Endothelial cell of umbilical vein (primary cell): Measurements from ENCODE around the gene AK5. TPM values are rescaled to one million over a fixed set of nuclear protein-coding genes. Genes with fewer than 3 reads are reported as not detected.

Source experiments
- BruUV-seq: library from RNA; stranded (reverse); fragments of 400-500 nt; replicated peaks from 2 replicates; lab custom pipeline; 2021; lab: Mats Ljungman, UMichigan
- CTCF ChIA-PET: fragments of 300-600, 350-600 bp; sonication (Branson Sonifier 250); formaldehyde crosslinking; loops from one replicate; lab custom pipeline; 2021; ENCODE audit warnings: antibody characterized with exemption, inconsistent platforms; lab: Charles Lee
- POLR2A ChIA-PET: fragments of 300-600, 350-600 bp; sonication (Branson Sonifier 250); formaldehyde crosslinking; loops from one replicate; lab custom pipeline; 2021; ENCODE audit warnings: antibody characterized with exemption, inconsistent platforms; lab: Charles Lee
- DNase-seq: peaks from one replicate; pipeline ENCODE4 v3.0.0-alpha.2; 2011; ENCODE audit warnings: low read depth, low spot score
- FAIRE-seq: peaks from 2 replicates; lab custom pipeline; 2011; peaks lifted over from hg19 to GRCh38; lab: Jason Lieb, UNC
- H2AFZ ChIP-seq: 2 replicates; pipeline ENCODE4 v1.6.0; 2012; ENCODE audit warnings: low read depth, low read length, control low read depth, inconsistent platforms
- H3K27ac ChIP-seq: 2 replicates; pipeline ENCODE4 v1.5.1; 2011; ENCODE audit warnings: low read depth, mild to moderate bottlenecking, control low read depth, low read length, moderate library complexity; ENCODE audit not compliant: insufficient read depth
- H3K27me3 ChIP-seq, 2 experiments: 2 replicates each; pipeline versions ENCODE4 v1.6.0 to v1.6.1; 2011; ENCODE audit warnings: low read length in 2 of 2, mixed read lengths in 1 of 2; ENCODE audit not compliant: control insufficient read depth in 2 of 2, insufficient read depth in 2 of 2
- H3K36me3 ChIP-seq, 2 experiments: 2 replicates in 1 of 2; 3 replicates in 1 of 2; pipeline ENCODE4 v1.5.1; 2011; ENCODE audit warnings: low read length in 2 of 2, mild to moderate bottlenecking in 1 of 2, moderate library complexity in 1 of 2; ENCODE audit not compliant: control insufficient read depth in 2 of 2, insufficient read depth in 2 of 2; ENCODE audit errors: extremely low read depth in 1 of 2
- H3K4me1 ChIP-seq: 3 replicates; pipeline ENCODE4 v1.5.1; 2011; ENCODE audit warnings: mild to moderate bottlenecking, low read length; ENCODE audit not compliant: control insufficient read depth, insufficient read depth; ENCODE audit errors: extremely low read depth
- H3K4me2 ChIP-seq: 2 replicates; pipeline ENCODE4 v1.6.1; 2011; ENCODE audit warnings: low read length, control low read depth, mixed read lengths; ENCODE audit not compliant: insufficient read depth
- H3K4me3 ChIP-seq, 3 experiments: fragments of 200-600 bp in 1 of 3; sonication (generic), shearing (Covaris generic) in 1 of 3; replicated peaks in 1 of 3; 2 replicates each; pipeline ENCODE4 v1.5.1; 2011 to 2016; ENCODE audit warnings: control low read depth in 3 of 3, low read length in 3 of 3, mild to moderate bottlenecking in 2 of 3, inconsistent platforms in 1 of 3, low read depth in 1 of 3, moderate library complexity in 1 of 3; ENCODE audit not compliant: insufficient read depth in 1 of 3
- H3K79me2 ChIP-seq: 2 replicates; pipeline ENCODE4 v1.6.0; 2012; ENCODE audit warnings: low read length, inconsistent platforms; ENCODE audit not compliant: control insufficient read depth, insufficient read depth
- H3K9ac ChIP-seq: replicated peaks from 2 replicates; pipeline ENCODE3; 2011; ENCODE audit warnings: low read length, control low read depth; ENCODE audit not compliant: insufficient read depth; ENCODE audit errors: extremely low read depth
- H3K9me1 ChIP-seq: replicated peaks from 3 replicates; pipeline ENCODE4 v1.6.0; 2011; ENCODE audit warnings: mild to moderate bottlenecking, low read length; ENCODE audit not compliant: control insufficient read depth, insufficient read depth; ENCODE audit errors: extremely low read depth
- H3K9me3 ChIP-seq: replicated peaks from 2 replicates; pipeline ENCODE4 v1.5.1; 2012; ENCODE audit warnings: low read length, inconsistent platforms; ENCODE audit not compliant: control insufficient read depth, insufficient read depth
- H4K20me1 ChIP-seq: replicated peaks from 2 replicates; pipeline ENCODE3; 2011; ENCODE audit warnings: mild to moderate bottlenecking, low read length; ENCODE audit not compliant: control insufficient read depth, insufficient read depth; ENCODE audit errors: extremely low read depth
- EZH2 ChIP-seq: IDR thresholded peaks from 2 replicates; pipeline ENCODE4 v1.6.1; 2012; ENCODE audit warnings: borderline replicate concordance, low read depth, mild to moderate bottlenecking, moderate library complexity, low read length, inconsistent platforms; ENCODE audit not compliant: severe bottlenecking
- GATA2 ChIP-seq: IDR thresholded peaks from 2 replicates; pipeline ENCODE4 v1.7.0; 2011; ENCODE audit warnings: low read depth, mild to moderate bottlenecking, moderate library complexity, mixed read lengths, low read length; ENCODE audit not compliant: insufficient read length, insufficient read depth
- JUN ChIP-seq: IDR thresholded peaks from 2 replicates; pipeline ENCODE4 v1.6.1; 2011; ENCODE audit warnings: borderline replicate concordance, low read depth; ENCODE audit not compliant: insufficient read length, insufficient read depth
- MYC ChIP-seq: IDR thresholded peaks from one replicate; pipeline ENCODE4 v1.6.1; 2011; ENCODE audit warnings: mild to moderate bottlenecking, low read depth, low read length
- dilution Hi-C: fragments of 300-500 bp; cut with MboI; formaldehyde crosslinking; loops from one replicate; pipeline ENCODE4 v1.15.0; 2019; ENCODE audit warnings: low sequenced_read_pairs; ENCODE audit not compliant: extremely low pct_ligation_motif_present
- intact Hi-C: fragments of 100-400 bp; cut with micrococcal nuclease; formaldehyde crosslinking; loops from one replicate; pipeline ENCODE4 v1.10.0; 2022
- polyA plus RNA-seq, 4 experiments: library from polyadenylated mRNA; depleted of rRNA in 3 of 4; stranded (reverse) in 3 of 4; unstranded in 1 of 4; fragments of >200 nt; gene quantifications; 2 replicates each; pipeline versions ENCODE4 v1.2.1 to v1.2.3, GENCODE V29; 2011 to 2012; ENCODE audit warnings: missing spikeins in 1 of 4
- total RNA-seq: library from RNA; stranded (reverse); gene quantifications from 2 replicates; pipeline ENCODE4 v1.2.3, GENCODE V29; 2021
- TF ChIP-seq, protein P1 (sequence below), 2 donors: IDR thresholded peaks; 1 replicate in 1 of 2; 2 replicates in 1 of 2; pipeline ENCODE4 v1.5.1; 2011; ENCODE audit warnings: low read length in 2 of 2, mild to moderate bottlenecking in 2 of 2, moderate library complexity in 2 of 2, control low read depth in 1 of 2, inconsistent platforms in 1 of 2, low read depth in 1 of 2; ENCODE audit not compliant: insufficient read depth in 1 of 2; ENCODE audit errors: extremely low read depth in 1 of 2

AK5 gene
- total and polyA plus RNA-seq, 2 donors (not counting 3 experiments of a cell fraction or from before 2014, with no cell fraction given): 5.0 to 7.5 TPM

- H2AFZ ChIP-seq: no peak overlapping the region
- no peaks in the 10 kb centered on the region for H3K4me1 ChIP-seq
- intact Hi-C loops: no loop called here
- peaks cover 27% of the 10 kb centered on the region for H3K79me2 ChIP-seq
- no peak for FAIRE-seq
- DNase-seq: no peak
- dilution Hi-C loops: no loop called here
- ChIA-PET POLR2A (no interaction called here), CTCF (no interaction called here)
- TF ChIP-seq, protein P1, sequence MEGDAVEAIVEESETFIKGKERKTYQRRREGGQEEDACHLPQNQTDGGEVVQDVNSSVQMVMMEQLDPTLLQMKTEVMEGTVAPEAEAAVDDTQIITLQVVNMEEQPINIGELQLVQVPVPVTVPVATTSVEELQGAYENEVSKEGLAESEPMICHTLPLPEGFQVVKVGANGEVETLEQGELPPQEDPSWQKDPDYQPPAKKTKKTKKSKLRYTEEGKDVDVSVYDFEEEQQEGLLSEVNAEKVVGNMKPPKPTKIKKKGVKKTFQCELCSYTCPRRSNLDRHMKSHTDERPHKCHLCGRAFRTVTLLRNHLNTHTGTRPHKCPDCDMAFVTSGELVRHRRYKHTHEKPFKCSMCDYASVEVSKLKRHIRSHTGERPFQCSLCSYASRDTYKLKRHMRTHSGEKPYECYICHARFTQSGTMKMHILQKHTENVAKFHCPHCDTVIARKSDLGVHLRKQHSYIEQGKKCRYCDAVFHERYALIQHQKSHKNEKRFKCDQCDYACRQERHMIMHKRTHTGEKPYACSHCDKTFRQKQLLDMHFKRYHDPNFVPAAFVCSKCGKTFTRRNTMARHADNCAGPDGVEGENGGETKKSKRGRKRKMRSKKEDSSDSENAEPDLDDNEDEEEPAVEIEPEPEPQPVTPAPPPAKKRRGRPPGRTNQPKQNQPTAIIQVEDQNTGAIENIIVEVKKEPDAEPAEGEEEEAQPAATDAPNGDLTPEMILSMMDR (IDR thresholded peaks at IDR 0.05; ENCODE audit: extremely low read depth in 1 of 2, insufficient read depth in 1 of 2, low read depth in 1 of 2, low read length in 2 of 2): no peak
- no peak for TF ChIP-seq EZH2
- no peak for TF ChIP-seq MYC
- TF ChIP-seq JUN: no peak
- no peak for TF ChIP-seq GATA2
- H3K4me3 ChIP-seq: no peak overlapping the region
- H3K4me2 ChIP-seq: no peak overlapping the region
- no peaks in the 10 kb centered on the region for H4K20me1 ChIP-seq
- no peaks in the 10 kb centered on the region for H3K9me3 ChIP-seq
- no peaks in the 10 kb centered on the region for H3K27me3 ChIP-seq
- no peaks in the 10 kb centered on the region for H3K9me1 ChIP-seq
- H3K27ac ChIP-seq: no peak overlapping the region
- no peak overlapping the region for H3K9ac ChIP-seq
- no TSS peak for BruUV-seq
- H3K36me3 ChIP-seq: peaks cover 0 to 3% of the 10 kb centered on the region in 2 experiments
Measured at GRCh38 chr1:77597310-77597709, 315.5 kb downstream of the AK5 start.
